ENCODE results near the gene H2BK1. TPM values are rescaled to one million over a fixed set of nuclear protein-coding genes. Genes with fewer than 3 reads are reported as not detected.

The H2BK1 gene
- total RNA-seq, 1 donor: not detected

GRCh38 chr7:151175047-151175792 is 35.1 kb downstream of the H2BK1 start:
- TF ChIP-seq, protein P1, sequence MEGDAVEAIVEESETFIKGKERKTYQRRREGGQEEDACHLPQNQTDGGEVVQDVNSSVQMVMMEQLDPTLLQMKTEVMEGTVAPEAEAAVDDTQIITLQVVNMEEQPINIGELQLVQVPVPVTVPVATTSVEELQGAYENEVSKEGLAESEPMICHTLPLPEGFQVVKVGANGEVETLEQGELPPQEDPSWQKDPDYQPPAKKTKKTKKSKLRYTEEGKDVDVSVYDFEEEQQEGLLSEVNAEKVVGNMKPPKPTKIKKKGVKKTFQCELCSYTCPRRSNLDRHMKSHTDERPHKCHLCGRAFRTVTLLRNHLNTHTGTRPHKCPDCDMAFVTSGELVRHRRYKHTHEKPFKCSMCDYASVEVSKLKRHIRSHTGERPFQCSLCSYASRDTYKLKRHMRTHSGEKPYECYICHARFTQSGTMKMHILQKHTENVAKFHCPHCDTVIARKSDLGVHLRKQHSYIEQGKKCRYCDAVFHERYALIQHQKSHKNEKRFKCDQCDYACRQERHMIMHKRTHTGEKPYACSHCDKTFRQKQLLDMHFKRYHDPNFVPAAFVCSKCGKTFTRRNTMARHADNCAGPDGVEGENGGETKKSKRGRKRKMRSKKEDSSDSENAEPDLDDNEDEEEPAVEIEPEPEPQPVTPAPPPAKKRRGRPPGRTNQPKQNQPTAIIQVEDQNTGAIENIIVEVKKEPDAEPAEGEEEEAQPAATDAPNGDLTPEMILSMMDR (IDR thresholded peaks at IDR 0.05; ENCODE audit: insufficient read depth, low read depth, low read length): no peak
- no peak for DNase-seq (ENCODE audit: low read depth)
- no peak overlapping the region for H3K4me3 ChIP-seq (ENCODE audit: low read depth, low read length)

DNA sequence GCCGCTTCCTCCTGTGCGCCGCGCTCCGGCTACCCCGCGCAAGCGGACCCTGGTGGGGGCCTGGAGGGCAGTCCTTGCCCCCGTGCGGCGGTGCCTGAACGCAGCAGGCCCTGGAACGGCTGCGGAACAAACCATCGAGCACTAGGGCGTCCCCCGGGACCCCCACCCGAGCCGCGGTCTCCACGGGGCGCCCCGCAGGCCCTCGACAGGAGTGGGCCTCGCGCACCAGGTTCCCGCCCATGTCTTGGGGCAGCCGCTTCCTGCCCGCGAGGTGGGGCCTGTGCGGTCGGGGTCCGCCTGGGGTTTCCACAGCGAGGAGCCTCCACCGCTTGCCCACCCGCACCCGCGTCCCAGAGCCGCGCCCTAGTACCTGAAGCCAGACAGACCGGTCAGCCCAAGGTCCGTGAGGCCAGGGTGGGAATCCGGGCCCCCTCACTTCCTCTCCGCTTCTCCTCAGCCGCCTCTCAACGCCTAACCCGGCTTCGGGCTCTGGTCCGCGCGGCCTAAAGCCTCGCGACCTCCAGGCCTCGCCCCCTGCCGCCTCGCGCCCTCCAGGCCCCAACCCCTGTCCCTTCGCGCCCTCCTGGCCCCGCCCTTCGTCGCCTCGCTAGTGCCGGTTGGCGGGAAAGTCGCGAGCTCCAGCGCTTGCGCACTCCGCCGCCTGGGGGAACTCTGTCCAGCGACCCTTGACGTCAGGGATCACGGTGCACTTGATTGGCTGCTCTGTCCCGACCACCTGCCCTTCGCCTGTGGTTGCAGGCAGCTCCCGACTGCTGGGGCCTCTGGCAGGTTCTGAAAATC is 35.8 kb downstream of the H2BK1 start:
- DNase-seq (ENCODE audit: low read depth): peak; percentile 36
- TF ChIP-seq, protein P1 (IDR thresholded peaks at IDR 0.05; ENCODE audit: insufficient read depth, low read depth, low read length): no peak
- H3K4me3 ChIP-seq (ENCODE audit: low read depth, low read length): no peak overlapping the region

DNA sequence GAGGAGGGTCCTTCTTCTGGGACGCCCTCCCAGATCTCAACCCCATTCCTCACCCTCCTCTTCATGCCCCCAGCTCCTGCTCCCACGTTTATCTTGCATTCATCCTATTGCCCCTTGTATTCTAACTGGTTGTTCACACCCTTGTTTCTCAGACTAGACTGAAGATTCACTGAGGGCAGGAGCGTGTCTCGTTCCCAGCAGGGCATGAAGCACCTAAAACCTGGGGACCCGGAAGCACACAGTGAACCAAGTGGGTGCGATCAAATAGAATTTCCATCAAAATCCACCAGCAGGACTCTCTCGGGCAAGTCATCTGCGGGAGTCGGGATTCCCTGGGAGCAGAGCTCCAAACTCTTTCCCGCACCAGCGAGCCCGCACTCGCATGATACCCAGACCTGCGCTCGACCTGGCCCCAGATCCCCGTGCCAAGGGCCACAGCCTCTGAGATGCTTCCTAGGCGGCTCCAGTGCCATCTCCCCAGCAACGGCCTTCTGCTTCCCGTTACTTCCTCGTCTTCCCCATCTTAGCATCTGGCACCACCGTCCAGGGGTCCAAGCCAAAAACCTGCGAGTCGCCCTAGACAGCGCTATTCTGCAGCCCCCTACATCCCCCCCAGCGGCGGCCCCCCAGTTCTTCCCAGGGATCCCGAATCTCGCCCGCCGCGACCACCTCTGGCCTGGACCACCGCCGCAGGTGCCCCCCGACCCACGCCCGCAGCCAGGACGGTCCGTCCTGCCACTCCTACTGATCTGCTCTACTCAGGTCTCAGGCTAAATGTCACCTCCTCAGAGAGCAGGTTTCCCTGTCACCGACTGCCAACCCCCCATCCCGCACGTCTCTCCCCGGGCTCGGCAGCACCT is 36.7 kb downstream of the H2BK1 start:
- DNase-seq (ENCODE audit: low read depth): no peak

GRCh38 chr7:151172273-151173141 is 37.8 kb downstream of the H2BK1 start:
- no peak overlapping the region for H3K4me3 ChIP-seq (ENCODE audit: low read depth, low read length)
- TF ChIP-seq, protein P1 (IDR thresholded peaks at IDR 0.05; ENCODE audit: insufficient read depth, low read depth, low read length): peak; percentile 100
- DNase-seq (ENCODE audit: low read depth): peak; percentile 67

More for the DNA sequence above, 36.7 kb downstream of the H2BK1 start:
- H3K4me3 ChIP-seq (ENCODE audit: low read depth, low read length): no peak overlapping the region
- TF ChIP-seq, protein P1 (IDR thresholded peaks at IDR 0.05; ENCODE audit: insufficient read depth, low read depth, low read length): no peak

- TF ChIP-seq, protein P1 (IDR thresholded peaks at IDR 0.05; ENCODE audit: insufficient read depth, low read depth, low read length): no peak
- no peak for DNase-seq (ENCODE audit: low read depth)
Measured at GRCh38 chr7:151168787-151169162, 41.5 kb downstream of the H2BK1 start.

More at GRCh38 chr7:151168787-151169162, 41.5 kb downstream of the H2BK1 start:
- no peak overlapping the region for H3K4me3 ChIP-seq (ENCODE audit: low read depth, low read length)
